Stimulated activated CD8-positive, alpha-beta memory T cell treated with anti-CD3 and anti-CD28 coated beads, Interleukin-2, amount 100 ng/mL, for 48 hours (primary cell): ENCODE measurements around the gene ARIH2.

ENCODE experiments used
- DNase-seq, 2 donors: peaks; one replicate each; pipeline ENCODE4 v3.0.0-alpha.2; 2020; ENCODE audit warnings: low read depth in 2 of 2

ARIH2 gene

DNA sequence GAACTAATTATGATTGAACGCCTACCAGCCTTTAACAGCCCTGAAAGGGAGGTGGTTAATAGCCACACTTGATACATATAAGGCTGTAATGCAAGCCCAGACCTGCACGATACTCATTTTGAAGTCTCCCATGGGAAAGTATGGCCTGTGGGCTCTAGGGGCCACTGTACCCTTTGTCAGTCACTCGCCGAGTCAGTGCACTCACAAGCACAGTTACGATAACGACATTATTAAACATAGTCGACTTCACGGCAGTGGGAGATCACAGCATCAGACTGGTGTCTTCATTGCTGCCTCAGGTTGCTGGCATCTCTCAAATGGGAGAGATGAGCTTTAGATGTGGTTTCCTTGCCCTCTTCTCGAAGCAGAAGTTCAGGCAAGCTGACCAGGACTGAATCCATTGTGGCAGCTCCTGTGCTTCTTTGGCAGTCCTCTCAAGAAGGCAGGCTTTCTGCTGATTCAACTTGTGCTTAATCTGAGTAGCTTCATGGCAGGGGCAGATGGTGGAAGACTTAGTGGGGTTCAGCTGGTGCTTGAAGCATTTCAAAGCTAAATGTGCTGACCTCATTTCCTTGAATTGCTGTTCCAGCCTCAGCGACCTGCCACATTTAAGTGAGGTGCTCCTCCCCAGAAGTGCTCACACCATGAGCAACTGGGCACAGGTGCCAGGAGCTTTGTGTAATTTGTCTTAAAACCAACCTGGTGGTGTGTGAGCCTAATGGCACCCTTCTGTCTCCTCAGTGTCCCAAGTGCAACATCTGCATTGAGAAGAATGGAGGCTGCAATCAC lies 55.6 kb downstream of the ARIH2 start:
- no peak for DNase-seq

DNA sequence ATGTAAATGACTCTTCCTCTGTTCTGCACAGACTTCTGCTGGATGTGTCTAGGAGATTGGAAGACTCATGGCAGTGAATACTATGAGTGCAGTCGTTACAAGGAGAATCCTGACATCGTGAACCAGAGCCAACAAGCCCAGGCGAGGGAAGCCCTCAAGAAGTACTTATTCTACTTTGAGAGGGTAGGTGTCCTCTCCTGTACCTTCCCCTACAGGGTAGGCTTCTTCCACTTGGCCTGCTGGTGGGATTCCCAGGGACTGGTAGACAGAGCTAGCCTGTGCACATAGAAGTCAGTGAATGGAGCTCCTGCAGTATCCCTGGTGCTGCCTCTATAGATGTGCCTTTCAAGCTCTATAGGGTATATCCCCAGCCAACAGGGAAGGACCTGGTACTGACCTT lies 60.8 kb downstream of the ARIH2 start:
- no peak for DNase-seq

DNA sequence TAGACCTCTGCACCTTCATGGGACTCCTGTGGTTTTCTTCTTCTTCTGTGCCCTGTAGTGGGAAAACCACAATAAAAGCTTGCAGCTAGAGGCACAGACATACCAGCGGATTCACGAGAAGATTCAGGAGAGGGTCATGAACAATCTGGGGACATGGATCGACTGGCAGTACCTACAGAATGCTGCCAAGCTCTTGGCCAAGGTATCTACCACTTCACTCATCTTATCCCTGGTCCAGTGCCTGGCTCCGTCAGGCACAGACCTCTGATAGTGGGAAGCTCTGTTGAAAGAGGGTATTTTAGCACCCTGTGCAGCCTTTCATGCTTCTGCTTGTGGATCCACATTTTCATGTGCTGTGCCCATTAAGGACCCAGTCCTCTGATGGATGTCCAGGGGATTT lies 61.7 kb downstream of the ARIH2 start:
- DNase-seq, result no peak

DNA sequence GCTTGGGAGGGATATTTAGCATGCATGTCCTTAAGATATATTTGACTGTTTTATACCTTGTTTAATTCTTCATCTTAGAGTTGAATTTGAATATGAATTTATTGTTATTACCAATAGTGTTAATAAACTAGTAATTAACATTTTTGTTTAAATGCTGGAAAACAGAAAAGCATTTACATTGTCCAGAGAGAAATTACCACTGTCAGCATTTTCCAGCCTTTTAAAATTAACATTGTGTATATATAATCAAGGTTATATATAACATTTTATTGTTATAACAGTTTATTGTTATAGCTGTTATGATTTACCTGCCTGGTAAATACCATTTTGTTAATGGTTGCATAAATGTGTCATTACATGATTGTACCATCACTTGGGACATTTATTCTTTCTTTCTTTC lies 63.4 kb downstream of the ARIH2 start:
- DNase-seq, result no peak

DNA sequence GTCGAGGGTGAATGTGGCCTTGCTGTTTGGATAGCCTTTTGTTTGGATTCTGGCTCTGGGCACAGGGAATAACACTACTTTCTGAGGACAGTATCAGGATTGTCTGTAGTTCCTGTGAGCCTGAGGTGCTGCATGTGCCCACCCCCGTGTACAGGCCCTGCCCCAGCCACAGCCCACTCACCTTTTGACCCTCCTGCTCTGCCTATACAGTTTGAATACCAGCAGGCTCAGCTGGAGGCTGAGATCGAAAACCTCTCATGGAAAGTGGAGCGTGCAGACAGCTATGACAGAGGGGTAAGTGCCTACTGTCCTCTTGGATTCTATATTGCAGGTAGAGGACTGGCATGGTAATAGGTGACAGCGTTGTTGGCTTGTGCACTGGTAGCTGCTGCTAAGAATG lies 64.0 kb downstream of the ARIH2 start:
- DNase-seq, result no peak

DNA sequence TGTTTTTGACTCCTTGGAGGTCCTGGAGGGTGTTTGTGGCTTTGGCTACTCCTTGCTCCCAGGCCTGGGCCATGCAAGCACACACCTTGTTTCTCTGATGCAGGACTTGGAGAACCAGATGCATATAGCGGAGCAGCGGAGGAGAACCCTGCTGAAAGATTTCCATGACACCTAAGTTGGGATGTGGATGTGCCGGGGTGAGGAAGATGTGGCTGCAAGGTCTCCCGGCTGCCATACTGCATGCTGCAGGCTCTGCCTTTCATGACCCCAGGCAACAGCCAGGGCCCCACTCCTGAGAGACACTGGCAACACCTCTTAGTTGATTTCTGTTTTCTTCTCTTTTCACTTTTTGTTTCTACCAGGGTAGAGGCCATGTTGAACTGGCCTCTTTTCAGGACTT lies 64.5 kb downstream of the ARIH2 start:
- no peak for DNase-seq

DNA sequence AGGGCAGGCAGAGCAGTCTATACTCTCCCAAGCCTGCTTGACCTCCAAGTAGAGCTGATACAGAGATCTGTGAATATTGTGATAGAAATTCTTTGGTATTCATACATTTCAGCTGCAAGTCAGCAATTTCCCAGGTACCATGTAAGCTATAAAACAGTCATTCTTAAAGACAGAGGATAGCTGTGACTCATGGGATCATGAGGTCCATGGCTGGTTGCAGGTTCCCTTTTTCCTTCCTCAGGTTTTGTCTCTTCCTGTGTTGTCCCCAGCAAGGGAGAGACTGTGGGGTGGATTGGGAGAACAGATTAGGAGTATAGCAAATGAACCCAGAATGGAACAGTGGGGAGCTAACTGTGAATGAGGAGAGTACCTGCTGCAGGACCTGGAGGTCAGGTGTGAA lies 66.0 kb downstream of the ARIH2 start:
- no peak for DNase-seq

DNA sequence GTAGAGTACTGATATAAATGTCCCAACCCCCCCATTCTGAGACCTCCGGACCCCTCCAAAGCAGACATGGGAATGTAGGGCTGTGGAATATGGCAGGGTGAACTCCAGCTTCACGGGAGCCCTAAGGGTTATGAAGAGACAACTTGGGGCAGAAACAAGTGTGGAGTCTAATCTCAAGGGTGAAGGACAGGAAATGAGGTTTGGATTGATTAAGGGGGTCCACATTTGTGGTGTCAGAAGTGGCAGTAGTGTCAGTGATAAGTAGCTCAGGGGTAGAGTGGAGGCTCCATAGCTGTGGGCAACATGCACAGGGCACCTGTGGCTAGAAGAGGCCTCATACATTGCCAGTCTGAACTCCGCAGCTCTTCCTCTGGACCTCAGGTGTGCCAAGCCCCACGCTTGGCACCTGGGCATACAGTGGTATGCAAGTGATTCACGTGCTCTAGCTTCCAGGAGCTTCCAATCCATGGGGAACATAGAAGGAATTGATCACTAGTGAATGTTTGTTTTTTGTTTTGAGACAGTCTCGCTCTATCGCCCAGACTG lies 67.3 kb downstream of the ARIH2 start:
- DNase-seq, result no peak

DNA sequence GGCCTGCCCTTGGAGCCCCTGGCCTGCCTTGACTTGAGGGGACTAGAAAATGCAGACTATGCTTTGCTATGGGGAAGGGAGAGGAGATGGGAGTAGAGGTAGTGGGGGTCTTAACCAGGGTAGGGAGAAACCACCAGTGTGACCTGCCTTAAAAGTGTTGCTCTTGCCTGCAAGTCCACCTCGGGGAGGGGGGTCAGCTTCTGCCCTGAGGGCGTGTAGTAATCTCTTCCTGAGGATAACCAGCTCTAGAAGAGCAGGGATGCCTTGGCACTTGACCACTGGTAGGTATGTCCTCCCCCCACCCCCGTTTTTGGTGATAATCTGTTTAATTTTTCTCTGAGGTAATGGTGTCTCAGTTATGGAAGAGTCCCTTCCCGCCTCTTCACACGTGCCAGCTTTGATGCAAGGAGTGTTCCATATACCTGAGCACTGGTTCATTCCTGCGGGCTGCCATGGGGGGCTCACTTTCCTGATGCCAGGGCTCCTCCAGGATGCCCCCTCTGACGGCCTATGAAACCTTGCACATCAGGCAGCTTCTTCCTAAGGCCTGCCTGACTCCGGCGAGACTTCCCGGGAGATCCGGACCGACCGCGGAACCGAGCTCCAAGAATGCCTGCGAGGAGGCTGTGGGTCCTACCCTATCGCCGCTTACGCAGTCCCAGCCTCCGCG lies 70.6 kb downstream of the ARIH2 start:
- no peak for DNase-seq

DNA sequence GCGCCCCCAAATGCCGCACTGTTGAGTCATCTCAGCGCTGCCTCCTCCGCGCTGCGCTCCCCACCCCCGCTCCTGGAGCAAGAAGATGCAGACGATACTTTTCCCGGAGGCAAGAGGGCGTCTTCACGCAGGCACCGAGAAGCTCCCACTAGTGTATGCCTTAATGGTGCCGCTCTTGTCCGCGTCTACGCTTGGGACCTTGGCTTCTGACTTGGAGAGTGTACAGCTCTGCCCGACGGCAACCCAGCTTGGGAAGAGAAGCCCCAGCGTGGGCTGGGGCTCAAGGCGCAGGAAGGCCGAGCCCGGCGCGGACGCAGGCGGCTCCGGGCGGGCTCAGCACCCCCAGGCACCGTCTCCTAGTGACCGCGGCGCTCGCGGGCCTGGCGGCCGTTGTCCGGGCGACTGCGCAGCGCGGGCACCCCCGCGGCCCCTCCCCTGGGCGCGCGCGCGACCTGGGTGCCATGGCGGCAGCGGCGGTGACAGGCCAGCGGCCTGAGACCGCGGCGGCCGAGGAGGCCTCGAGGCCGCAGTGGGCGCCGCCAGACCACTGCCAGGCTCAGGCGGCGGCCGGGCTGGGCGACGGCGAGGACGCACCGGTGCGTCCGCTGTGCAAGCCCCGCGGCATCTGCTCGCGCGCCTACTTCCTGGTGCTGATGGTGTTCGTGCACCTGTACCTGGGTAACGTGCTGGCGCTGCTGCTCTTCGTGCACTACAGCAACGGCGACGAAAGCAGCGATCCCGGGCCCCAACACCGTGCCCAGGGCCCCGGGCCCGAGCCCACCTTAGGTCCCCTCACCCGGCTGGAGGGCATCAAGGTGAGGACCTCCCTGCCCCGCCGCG lies 71.4 kb downstream of the ARIH2 start, which contains the start of gene P4HTM:
Gene P4HTM (plus strand): TSS at position 446 of the 840 bp plus-strand sequence. CDS start 16 bp downstream, at position 462.
- DNase-seq, result peak; percentile 77 to 80

DNA sequence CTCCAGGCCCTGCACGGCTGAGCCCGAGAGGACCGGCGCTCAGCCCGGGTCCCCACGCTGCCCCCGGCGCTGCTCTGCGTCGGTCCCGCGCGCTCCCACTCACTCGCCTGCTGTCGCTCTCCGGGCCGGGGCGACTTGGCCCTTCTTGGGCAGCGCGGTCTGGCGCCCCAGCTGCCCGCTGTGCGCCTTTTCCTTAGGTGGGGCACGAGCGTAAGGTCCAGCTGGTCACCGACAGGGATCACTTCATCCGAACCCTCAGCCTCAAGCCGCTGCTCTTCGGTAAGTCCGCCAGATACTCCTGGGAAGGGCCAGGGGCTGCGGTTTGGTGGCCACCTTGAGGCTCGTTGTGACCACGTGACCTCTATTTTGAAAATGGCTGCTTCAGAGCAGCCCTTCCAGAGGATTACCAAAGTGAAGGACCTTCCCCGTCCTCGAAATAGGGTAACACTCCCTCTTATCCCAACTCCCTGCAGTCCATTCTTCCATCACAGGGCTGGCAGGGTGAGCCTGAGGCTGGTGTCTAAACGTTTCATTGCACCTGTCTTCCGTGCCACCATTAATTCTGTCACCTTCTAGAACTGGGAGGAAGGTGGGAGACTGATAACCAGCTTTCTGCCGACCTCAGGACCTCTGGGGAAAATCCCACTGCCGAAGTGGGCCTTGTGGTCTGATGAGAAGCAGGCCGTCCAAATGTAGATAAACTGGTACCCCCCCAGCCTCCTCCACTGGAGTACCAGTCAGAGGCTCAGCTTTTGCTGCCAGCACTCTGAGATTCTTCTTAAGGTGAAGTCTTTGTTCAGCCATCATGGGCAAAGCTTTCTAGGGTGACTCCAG lies 72.2 kb downstream of the ARIH2 start:
- DNase-seq, result no peak

DNA sequence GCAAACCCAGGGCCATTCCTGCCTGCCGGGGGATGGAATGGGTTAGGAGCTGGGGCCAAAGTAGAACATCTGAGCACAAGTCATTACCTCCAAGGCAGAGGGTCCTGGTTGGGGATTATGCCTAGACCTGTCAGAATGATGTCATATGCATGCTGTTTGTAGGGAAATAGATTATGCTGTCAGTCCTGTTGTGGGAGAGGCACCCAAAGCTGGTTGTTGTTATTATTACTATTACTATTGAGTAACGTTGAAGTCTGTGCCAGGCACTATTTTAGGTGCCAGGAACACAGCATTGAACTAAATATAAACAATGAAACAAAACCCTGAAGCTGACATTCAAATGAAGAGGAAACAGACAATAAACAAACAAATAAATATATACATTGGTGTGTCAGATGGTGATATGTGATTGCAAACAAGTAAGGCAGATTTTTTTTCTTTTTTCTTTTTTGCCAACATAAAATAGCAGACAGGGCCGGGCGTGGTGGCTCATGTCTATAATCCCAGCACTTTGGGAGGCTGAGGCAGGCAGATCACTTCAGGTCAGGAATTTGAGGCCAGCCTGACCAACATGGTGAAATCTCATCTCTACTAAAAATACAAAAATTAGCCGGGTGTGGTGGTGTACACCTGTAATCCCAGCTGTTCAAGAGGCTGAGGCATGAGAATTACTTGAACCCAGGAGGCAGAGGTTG lies 73.4 kb downstream of the ARIH2 start:
- DNase-seq, result no peak

DNA sequence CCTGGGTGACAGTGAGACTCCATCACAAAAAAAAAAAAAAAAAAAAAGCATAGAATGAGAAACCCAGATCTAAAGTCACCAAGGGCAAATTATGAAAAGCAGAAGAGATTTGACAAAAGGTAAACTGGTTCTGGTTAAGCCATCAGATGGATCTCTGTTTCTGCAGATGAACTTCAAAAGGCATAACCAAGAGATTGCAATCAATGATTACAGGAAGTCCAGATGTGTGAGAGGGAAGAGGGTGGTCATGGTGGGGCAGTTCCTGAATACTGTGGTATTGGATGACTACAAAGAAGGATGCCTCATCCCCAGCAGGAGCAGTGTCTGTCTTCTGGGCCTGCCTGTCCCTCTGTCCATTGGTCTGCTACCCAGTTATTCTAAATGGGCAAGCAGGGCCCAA lies 75.2 kb downstream of the ARIH2 start:
- no peak for DNase-seq

DNA sequence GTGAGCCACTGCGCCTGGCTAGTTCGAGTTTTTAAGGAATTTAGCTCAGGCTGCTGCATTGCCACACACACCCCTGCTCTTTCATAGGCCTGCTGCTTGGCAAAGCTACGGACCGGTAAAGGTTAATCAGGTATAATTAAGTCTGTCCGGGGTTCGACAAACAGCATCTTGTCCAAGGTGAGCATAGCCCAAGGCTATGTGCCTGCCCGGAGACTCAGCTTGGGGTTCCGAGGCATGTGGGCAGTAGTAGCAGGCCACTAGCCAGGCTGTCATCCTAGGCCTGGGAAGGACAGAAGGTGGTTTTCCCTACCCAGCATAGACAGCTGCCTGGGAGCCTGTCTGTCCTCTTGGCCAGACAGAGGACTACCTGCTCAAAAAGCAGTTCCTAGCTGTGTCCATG lies 78.0 kb downstream of the ARIH2 start:
- no peak for DNase-seq

DNA sequence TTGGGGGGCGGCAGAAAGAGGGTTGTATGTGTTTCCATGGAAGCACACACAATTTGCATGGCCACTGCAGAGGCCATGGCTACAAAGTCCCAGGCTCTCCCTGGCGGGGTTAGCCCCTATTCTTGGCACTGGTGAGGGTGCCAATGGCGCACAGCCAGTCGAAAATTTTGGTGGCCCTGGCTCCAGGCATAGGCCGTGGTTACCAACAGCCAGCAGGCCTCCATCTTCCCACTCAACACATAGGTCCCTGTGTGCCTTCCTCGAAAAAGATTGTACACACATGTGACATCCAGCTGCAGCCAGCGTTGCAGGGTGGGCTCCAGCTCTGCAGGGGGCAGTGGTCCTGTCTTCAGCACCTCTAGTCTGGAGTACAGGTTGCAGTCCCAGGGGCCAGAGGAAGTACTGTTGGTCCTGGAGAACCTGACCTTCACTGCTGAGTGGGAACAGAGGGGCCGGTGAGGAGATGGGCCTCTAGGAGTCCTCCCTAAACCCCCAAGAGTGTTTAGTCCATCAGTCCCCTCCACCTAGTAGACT lies 78.5 kb downstream of the ARIH2 start:
- no peak for DNase-seq

DNA sequence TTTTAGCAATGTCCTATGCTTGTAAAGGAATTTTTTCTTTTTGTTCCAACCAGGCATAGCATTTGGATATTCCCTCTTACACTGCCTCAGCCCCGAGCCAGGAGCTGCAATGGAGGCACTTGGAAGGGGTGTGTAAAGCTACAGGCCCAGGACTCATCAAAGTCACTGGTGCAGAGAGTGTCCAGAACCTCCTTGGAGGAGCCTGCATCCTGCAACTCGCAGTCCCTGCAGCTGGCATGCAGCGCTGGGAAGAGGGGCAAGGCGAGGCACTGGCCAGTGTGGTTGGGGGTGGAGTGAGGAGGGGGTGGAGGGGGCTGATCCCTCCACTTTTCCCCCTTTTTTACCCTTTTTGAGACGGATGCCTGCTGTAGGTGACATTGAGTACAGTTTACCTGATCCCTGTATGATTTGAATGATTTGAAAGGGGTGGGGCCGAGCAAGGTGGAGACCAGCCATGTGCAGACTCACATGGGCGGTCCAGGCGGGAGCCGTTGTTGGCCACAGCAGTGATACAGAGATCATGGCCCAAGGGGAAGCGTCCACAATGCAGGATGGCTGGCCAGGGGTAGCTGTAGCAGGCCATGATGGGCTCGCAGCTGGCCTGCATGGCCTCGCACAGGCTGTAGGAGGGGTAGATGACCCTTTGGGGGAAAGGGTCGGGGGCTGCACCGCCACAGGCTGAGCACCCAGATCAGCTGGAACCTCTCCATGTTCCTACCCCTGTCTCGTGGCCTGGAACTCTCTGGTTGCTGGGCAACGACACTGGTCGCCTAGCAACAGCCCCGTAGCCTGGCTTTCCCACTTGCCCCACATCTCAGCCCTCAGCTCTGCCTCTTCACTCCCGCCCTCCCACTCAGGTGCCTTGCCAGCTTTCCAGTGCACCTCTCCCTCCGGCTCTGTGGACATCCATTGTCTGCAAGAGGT lies 79.3 kb downstream of the ARIH2 start:
- DNase-seq, result no peak

DNA sequence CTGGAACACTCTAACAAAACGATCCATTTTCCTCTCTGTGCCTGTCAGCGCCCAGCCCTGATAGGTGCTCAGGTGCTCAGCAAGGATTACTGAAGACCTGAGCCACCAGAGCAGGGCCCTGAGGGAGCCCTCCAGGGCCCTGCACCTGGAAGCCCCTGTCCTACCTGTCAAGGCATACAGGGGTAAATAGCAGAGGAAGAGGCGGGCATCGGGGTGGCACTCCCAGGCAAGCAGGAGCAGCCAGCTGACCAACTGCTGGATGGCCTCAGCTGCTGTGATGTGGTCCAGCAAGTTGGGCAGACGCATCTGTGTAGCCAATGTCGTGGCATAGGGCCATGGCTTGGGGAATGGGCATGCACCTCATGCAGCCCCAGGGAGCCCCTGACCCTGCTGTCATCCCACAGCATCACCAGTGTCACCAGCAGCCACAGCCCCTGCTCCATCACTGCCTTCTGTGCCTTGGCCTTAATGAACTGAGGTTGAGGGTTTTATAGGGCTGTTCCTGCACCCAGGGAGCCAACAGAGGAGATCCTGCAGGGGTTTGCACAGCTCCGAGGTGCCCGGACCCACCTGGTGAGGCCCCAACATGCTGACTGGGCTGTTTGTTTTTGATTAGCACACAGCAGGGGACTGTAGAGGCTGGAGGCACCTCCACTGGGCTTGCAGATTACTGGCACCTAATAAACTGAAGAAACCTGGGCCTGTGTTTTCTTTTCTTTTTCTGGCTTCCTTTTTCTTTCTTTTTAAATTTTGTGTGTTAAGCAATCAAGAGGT lies 80.6 kb downstream of the ARIH2 start:
- no peak for DNase-seq

DNA sequence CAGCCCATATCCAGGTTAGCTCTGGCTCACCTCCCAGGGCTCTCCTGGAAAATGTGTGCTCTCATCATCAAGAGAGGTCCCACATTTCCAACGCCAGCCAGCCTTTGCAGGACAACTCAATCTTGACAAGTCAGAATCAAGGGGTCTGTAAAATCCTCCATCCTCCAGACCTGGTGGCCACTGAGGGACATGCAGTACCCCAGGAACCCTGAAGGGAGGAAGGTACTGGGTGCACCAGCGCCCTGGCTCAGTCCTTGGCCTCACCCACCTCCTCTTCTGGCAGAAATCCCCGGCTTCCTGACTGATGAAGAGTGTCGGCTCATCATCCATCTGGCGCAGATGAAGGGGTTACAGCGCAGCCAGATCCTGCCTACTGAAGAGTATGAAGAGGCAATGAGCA lies 82.5 kb downstream of the ARIH2 start:
- no peak for DNase-seq
